ENCODE data around the gene HOXD10.
A peak's percentile ranks its signal among the peaks of the same experiment; 100 is the strongest.

HOXD10 gene

DNA sequence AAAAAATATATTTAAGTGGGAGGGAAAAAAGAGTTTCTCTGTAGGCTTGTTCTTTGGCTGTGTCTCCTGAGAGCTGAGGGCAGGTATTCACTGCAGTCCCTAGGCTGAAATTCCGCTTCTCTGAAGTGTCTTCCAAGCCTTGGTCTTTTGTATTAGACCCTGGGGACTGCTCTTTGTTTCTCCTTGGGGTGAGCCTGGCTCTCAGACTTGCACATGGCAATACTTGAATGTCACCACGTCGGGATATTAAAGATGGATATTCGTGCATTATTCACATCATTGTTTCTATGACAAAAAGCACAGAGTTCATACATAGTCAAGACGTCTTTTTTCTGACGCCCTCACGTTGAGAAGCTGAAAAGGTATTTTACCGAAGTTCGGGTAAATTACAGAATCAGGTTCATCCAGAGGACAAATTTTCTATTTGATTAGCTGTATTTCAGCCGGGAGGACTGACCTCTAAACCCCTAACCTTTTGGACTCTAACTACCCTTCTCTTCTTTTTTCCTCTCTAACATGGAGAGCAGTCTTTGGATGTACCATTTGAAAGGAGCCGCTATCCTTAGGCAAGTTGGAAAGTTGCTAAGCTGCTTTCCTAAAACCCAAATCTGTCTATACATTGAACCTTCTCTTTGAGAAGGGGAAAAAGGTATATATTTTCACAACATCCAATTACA, 38.1 kb downstream of the HOXD10 start:
- peaks cover 3% of the 10 kb centered on the region for H3K36me3 ChIP-seq (ENCODE audit: control insufficient read depth, insufficient read depth, low read length)
- H3K4me1 ChIP-seq (ENCODE audit: control insufficient read depth, insufficient read depth, low read length): no peaks in the 10 kb centered on the region
- no peak overlapping the region for H3K4me3 ChIP-seq (ENCODE audit: low read length)
- H3K27me3 ChIP-seq (ENCODE audit: control insufficient read depth, insufficient read depth, low read length): peaks cover 20% of the 10 kb centered on the region
- H3K27ac ChIP-seq (ENCODE audit: low read depth, low read length): no peak overlapping the region
- no peak overlapping the region for H3K9ac ChIP-seq (ENCODE audit: low read length)

DNA sequence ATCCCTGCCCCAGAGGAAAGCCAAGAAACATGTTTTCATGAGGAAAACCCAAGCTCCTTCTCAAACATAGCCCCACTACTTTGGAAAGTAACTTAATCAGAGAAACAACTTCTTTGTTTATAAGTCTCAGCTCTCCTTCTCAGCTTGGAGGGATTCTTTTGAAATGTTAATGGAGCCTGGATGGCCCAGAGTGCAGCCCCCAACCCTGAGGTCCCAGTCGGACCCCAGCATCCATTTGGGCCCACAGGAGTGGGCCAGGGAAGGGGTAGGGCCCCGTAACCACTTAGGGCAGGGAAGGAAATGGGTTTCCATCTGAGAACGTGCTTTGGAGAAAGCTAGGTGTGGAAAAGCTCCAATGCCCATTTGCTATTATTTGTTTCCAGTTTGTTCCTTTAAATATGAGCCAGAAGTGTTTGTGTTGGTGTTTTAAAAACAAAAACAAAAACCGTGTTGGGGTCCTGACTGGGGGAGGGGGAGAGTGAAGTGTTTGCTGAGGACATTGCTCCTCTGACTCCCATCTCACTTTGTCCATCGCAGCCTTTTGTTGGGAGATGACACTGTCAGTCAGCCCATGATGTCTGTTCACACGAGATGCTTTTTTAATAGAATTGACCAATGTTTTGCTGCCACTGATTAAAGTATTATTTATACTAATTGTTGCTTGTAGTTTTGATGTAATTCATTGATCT, 38.9 kb downstream of the HOXD10 start:
- Histone ChIP-seq H3K9ac (ENCODE audit: low read length) (no peak overlapping the region), H3K4me3 (ENCODE audit: low read length) (no peak overlapping the region), H3K27me3 (ENCODE audit: control insufficient read depth, insufficient read depth, low read length) (peaks cover 27% of the 10 kb centered on the region), H3K27ac (ENCODE audit: low read depth, low read length) (no peak overlapping the region), H3K4me1 (ENCODE audit: control insufficient read depth, insufficient read depth, low read length) (no peaks in the 10 kb centered on the region), H3K36me3 (ENCODE audit: control insufficient read depth, insufficient read depth, low read length) (peaks cover 3% of the 10 kb centered on the region)

DNA sequence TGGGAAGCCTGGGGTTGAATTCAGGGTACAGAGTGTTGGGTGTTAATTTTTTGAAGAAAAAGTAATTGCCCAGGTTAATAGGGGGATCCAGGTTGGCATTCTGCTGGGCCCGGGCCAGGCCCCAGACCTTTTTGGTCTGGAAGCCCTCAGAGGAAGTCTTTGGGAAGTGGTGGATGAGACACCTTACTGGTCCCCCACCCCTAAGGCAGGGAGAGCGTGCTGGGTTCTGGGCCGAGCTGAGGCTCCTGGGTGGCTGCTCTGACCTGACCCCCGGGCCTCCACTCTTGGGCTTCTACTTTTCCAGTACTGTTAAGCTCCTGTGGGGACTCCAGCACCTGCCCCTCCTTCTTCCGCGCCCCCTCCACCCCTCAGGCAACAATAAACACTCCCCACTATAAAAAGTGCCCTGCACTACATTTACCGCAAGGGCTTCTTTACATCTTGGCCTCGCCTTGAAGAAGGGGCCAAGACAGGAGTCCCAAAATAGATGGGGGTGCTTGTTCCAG, 39.8 kb downstream of the HOXD10 start:
- H3K4me1 ChIP-seq (ENCODE audit: control insufficient read depth, insufficient read depth, low read length): no peaks in the 10 kb centered on the region
- H3K4me3 ChIP-seq (ENCODE audit: low read length): no peak overlapping the region
- H3K9ac ChIP-seq (ENCODE audit: low read length): no peak overlapping the region
- peaks cover 3% of the 10 kb centered on the region for H3K36me3 ChIP-seq (ENCODE audit: control insufficient read depth, insufficient read depth, low read length)
- H3K27me3 ChIP-seq (ENCODE audit: control insufficient read depth, insufficient read depth, low read length): peaks cover 31% of the 10 kb centered on the region
- no peak overlapping the region for H3K27ac ChIP-seq (ENCODE audit: low read depth, low read length)

DNA sequence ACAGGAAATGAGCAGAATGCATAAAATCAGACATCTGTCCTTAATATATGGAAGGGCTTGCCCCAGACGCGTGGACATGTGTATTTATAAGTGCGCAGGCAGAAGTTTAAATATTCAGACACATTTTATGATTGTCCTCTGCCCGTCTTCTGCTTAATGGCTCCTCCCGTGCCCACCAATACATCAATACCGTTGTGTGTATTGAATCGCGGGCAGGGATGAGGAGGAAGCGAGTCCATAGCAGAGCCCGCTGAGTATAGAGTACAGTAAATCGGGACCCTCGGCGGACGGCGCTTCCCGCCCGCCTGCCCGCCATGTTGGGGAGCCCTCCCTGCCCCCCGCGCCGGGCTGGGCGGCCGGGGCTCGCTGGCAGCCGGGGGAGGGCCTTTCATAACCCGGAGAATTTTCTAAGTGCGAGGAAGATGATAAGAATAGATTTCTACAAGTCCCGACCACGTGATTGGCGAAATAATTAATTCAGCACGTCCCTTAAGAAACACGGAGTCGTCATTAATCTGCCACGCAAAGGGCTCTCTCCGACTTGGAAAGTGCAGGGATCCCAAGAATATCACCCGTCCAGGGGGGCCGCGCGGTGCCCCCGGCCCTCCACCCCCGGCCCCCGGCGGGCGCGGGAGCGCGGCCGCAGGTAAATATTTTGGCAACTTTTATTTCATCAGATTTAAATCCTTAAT, 40.4 kb downstream of the HOXD10 start, which contains the start of gene HOXD3:
Gene HOXD3 (plus strand): TSS at position 501 of the 692 bp plus-strand sequence. CDS start 11,808 bp downstream, outside the sequence.
- Histone ChIP-seq H3K27ac (ENCODE audit: low read depth, low read length) (no peak within 1 kb of the TSS), H3K9ac (ENCODE audit: low read length) (no peak within 1 kb of the TSS), H3K4me3 (ENCODE audit: low read length) (peak within 1 kb of the TSS; percentile 44), H3K36me3 (ENCODE audit: control insufficient read depth, insufficient read depth, low read length) (peaks cover 3% of the 10 kb centered on the region), H3K27me3 (ENCODE audit: control insufficient read depth, insufficient read depth, low read length) (peaks cover 33% of the 10 kb centered on the region), H3K4me1 (ENCODE audit: control insufficient read depth, insufficient read depth, low read length) (no peaks in the 10 kb centered on the region)

DNA sequence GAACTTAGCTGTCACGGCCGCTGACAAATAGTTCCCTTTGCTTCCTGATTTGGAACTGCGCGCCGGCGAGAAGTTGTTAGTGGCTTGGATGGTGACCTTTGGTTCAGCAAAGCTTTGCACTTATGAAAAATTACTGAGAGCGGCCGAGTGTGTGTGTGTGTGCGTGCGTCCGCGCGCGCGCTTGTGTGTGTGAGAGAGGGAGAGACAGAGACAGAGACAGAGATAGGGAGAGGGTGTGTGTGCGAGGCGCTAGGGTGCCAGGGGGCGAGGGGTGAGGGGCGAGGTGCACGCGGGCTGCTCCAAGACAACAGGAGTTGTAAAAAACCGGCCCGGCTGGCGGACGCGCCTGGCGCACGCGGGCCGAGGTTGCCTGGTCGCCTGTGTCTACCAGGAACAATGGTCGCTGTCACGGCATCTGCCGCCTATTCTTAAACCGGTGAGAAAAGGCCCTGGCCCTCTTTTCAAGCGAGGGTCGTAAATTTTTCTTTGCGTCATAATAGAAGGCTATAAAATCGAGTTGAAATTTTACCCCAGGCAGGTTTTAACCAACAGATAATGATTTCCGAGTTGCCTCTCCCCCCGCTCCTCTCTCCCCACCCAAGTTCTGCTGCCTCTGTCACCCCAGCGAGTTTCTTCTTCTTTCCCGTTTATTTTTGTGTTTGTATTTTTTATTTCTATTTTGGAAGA, 41.1 kb downstream of the HOXD10 start:
- Histone ChIP-seq H3K4me3 (ENCODE audit: low read length) (peak overlapping the region; percentile 44), H3K27me3 (ENCODE audit: control insufficient read depth, insufficient read depth, low read length) (peaks cover 37% of the 10 kb centered on the region), H3K36me3 (ENCODE audit: control insufficient read depth, insufficient read depth, low read length) (peaks cover 3% of the 10 kb centered on the region), H3K9ac (ENCODE audit: low read length) (no peak overlapping the region), H3K27ac (ENCODE audit: low read depth, low read length) (no peak overlapping the region), H3K4me1 (ENCODE audit: control insufficient read depth, insufficient read depth, low read length) (no peaks in the 10 kb centered on the region)

DNA sequence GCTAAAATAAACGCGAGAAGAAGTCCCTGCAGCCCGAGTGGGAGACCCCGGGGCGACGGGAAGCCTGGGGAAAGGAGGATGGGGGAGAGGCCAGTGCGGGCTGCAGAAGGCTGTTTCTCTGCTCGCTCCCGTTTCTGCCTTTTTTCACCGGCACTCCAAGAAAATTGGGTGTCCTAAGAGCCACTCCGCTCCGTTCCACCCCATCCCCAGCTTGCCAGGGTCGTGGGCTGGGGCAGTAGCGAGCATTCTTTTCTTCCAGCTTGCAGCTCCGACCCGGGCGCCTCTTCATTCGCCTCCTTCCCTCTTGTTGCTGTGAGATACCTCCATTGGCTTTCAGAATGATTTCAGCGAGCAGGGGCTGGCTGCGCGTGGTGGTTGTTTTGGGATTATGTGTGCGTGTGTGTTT, 41.6 kb downstream of the HOXD10 start:
- no peak overlapping the region for H3K27ac ChIP-seq (ENCODE audit: low read depth, low read length)
- peaks cover 38% of the 10 kb centered on the region for H3K27me3 ChIP-seq (ENCODE audit: control insufficient read depth, insufficient read depth, low read length)
- H3K4me3 ChIP-seq (ENCODE audit: low read length): peak overlapping the region; percentile 44
- no peaks in the 10 kb centered on the region for H3K36me3 ChIP-seq (ENCODE audit: control insufficient read depth, insufficient read depth, low read length)
- no peak overlapping the region for H3K9ac ChIP-seq (ENCODE audit: low read length)
- H3K4me1 ChIP-seq (ENCODE audit: control insufficient read depth, insufficient read depth, low read length): no peaks in the 10 kb centered on the region

DNA sequence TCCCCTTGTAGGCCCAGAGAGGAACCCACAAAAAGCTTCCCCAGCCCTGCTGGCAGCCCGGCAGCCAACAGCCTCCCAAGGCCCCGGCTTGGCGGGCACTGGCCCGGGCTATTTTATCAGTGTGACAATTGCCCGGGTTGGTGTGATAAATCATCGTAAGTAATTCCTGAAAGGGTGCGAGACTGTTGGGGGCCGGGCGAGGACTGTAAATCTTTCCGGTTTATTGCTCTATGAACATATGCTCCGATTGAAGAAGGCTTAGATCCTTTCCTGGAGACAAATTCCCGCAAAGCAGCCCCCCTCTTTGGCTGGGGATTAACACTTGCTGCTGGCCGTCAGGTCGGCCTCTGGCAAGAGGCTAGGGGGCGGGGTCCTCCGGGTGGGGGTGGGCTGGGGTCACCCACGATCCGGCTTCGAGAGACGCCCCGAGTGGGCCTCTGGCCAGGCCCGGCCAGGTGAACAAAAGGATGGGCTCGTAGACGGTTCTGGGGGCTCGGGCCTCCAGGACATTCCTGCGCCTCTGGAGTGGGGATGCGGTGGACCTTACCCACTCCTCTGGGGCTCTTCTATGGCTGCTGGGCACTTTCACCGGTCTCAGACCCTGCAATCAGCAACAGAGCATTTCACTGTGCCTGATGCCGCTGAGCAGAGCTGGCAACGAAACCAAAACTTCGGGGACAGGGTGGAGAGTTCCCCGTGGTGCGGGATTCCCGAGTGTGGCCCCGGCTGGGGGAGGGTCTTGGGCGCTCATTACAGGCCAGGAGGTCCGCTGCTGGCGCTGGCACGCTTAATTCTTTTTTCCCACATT, 42.5 kb downstream of the HOXD10 start:
- Histone ChIP-seq H3K27me3 (ENCODE audit: control insufficient read depth, insufficient read depth, low read length) (peaks cover 38% of the 10 kb centered on the region), H3K27ac (ENCODE audit: low read depth, low read length) (no peak overlapping the region), H3K4me3 (ENCODE audit: low read length) (no peak overlapping the region), H3K9ac (ENCODE audit: low read length) (no peak overlapping the region), H3K36me3 (ENCODE audit: control insufficient read depth, insufficient read depth, low read length) (no peaks in the 10 kb centered on the region), H3K4me1 (ENCODE audit: control insufficient read depth, insufficient read depth, low read length) (no peaks in the 10 kb centered on the region)

DNA sequence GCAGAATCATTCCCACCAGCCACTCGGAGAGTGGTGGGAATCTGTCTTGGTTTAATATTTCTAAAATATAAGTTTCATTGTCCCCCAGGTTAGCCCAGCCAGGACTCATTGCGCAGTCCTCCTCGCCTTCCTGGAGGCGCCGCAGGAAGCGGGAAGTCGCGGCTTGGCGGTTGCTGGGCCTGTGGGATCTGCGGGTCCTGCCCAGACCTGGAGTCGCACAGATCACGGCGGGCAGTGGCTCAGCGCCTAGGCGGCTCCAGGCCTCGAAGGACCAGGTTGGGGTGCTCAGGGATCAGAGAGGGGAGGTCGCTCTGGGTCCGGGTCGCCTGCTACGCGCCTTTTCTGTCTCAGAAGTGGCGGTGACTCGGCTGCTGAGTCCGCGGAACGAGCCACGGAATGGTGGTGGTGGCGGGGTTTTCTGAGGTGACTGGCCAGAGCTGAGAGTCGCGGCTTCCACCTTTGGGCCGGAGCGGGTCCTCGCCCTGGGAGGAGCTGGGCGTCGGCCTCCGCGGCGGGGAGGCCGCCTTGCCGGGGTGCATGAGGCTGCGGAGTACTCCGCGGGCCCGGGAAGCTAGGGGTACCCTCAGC, 43.2 kb downstream of the HOXD10 start:
- no peak overlapping the region for H3K9ac ChIP-seq (ENCODE audit: low read length)
- no peak overlapping the region for H3K4me3 ChIP-seq (ENCODE audit: low read length)
- peaks cover 40% of the 10 kb centered on the region for H3K27me3 ChIP-seq (ENCODE audit: control insufficient read depth, insufficient read depth, low read length)
- no peaks in the 10 kb centered on the region for H3K36me3 ChIP-seq (ENCODE audit: control insufficient read depth, insufficient read depth, low read length)
- no peaks in the 10 kb centered on the region for H3K4me1 ChIP-seq (ENCODE audit: control insufficient read depth, insufficient read depth, low read length)
- H3K27ac ChIP-seq (ENCODE audit: low read depth, low read length): no peak overlapping the region

DNA sequence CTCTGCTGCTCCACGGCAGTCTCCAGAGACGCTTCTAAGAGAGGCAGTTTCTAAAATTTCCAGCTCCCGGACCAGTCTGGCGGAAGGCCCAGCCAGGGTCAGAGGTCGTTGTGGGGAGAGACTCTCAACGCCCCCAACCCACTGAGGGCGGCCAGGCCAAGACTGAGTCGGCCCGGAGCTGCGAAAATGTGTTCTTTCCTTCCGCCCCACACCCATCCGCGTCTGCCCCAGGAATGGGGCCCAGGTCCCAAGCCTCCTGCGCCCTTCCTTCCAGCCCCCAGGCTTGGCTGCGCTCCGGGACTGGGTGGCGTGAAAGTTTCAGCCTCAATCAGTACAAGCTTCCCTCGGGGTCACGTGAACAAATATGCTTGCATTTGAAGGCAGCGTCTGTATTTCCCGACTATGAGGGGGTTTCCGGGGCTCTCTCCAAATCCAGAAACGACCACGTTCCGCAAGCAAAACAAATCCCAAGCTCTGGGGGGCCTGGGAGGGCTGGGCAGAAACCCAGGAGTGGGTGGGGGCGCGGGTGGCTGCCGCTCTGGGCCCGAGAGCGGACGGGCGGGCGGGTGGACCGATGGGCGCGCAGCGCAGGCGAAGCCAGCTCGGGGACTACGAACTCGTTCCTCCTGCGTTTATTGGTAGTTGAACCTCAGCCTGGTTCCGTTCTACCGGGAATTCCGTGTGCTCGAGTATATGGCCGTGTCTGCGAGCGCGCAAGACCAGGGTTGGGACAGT, 43.8 kb downstream of the HOXD10 start:
- Histone ChIP-seq H3K4me1 (ENCODE audit: control insufficient read depth, insufficient read depth, low read length) (no peaks in the 10 kb centered on the region), H3K9ac (ENCODE audit: low read length) (no peak overlapping the region), H3K27ac (ENCODE audit: low read depth, low read length) (no peak overlapping the region), H3K27me3 (ENCODE audit: control insufficient read depth, insufficient read depth, low read length) (peaks cover 41% of the 10 kb centered on the region), H3K36me3 (ENCODE audit: control insufficient read depth, insufficient read depth, low read length) (no peaks in the 10 kb centered on the region), H3K4me3 (ENCODE audit: low read length) (peak overlapping the region; percentile 32)

DNA sequence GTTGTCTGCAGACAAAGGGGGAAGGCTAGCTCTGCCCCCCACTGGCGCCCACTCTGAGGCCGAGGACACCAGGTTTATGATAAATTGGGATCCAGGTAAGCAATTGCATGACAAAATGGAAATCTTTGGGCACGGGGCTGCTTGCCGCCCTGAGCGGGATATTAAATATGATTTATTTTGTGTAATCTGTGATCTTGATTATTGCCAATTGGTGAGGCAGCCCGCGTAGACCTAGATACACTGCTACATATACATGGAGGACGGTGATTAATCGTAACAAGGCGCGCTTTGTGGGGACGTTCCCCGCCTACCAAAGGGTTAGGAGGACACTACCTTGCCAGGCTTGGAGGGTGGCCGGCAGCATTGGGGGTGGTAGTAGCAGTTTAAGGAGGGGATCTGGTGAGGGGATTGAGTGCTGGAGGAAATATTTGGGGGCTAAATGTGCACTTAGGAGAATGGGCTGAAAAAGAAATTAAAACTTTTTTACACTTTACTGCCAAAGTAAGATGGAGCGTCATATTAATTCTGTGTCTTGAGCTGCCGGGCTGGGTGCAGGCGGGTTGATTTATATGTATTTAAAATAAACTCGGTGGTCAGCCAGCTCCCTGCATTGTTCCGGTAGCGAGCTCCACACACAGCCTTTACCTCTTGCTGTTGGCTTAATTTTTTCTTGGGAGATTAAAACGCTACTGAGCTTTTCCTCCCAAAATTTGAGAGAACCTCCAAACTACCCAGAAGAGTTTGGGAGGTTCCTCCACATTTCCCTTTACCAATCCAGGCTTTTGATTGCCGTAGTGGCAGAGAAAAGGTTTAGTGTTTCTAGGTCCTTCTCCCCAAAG, 44.6 kb downstream of the HOXD10 start:
- Histone ChIP-seq H3K27me3 (ENCODE audit: control insufficient read depth, insufficient read depth, low read length) (peaks cover 46% of the 10 kb centered on the region), H3K9ac (ENCODE audit: low read length) (no peak overlapping the region), H3K27ac (ENCODE audit: low read depth, low read length) (no peak overlapping the region), H3K4me1 (ENCODE audit: control insufficient read depth, insufficient read depth, low read length) (no peaks in the 10 kb centered on the region), H3K4me3 (ENCODE audit: low read length) (peak overlapping the region; percentile 3), H3K36me3 (ENCODE audit: control insufficient read depth, insufficient read depth, low read length) (no peaks in the 10 kb centered on the region)
